Ovary (tissue), 9 donors: ENCODE measurements around the gene AGRP. TPM values are rescaled to one million over a fixed set of nuclear protein-coding genes. Genes with fewer than 3 reads are reported as not detected.

Source experiments
- DNase-seq, 5 donors: peaks; one replicate each; pipeline ENCODE4 v3.0.0-alpha.2; 2019 to 2020
- H3K27ac ChIP-seq, 2 donors: fragments of 200-600 bp; one replicate each; pipeline versions ENCODE4 v1.5.1 to v1.8.0; 2019 to 2022
- H3K27me3 ChIP-seq: fragments of 200-600 bp; one replicate; pipeline ENCODE4 v1.8.0; 2022
- H3K36me3 ChIP-seq: fragments of 200-600 bp; sonication (generic); one replicate; pipeline ENCODE4 v1.5.1; 2019
- H3K4me1 ChIP-seq: one replicate; pipeline ENCODE4 v1.8.1; 2013; ENCODE audit warnings: mild to moderate bottlenecking, moderate library complexity; ENCODE audit not compliant: insufficient read depth
- H3K4me3 ChIP-seq: fragments of 200-600 bp; sonication (generic); one replicate; pipeline ENCODE4 v1.5.1; 2017
- H3K9me3 ChIP-seq, 2 donors: fragments of 200-600 bp in 1 of 2; sonication (generic) in 1 of 2; one replicate each; pipeline versions ENCODE4 v1.5.1 to v1.8.1; 2013 to 2019; ENCODE audit warnings: mild to moderate bottlenecking in 1 of 2, moderate library complexity in 1 of 2
- EP300 ChIP-seq: sonication (generic); formaldehyde crosslinking; IDR thresholded peaks from one replicate; pipeline ENCODE4 v1.6.1; 2017; ENCODE audit warnings: antibody characterized with exemption
- POLR2A ChIP-seq: fragments of 450-650 bp; IDR thresholded peaks from one replicate; pipeline ENCODE4 v1.6.1; 2017; ENCODE audit warnings: antibody characterized with exemption, mild to moderate bottlenecking, moderate library complexity
- WGBS, 3 donors: extraction: QIAGEN DNeasy Blood & Tissue Kit in 1 of 3; methylation state at CpG; one replicate each; pipeline versions ENCODE4 v1.1.5 to v1.1.7; 2013 to 2017; 5-methylcytosine and 5-hydroxymethylcytosine counted together
- intact Hi-C, 4 donors: fragments of 100-400 bp; cut with DNase I; formaldehyde crosslinking; loops; one replicate each; pipeline versions ENCODE4 v1.11.0 to v1.15.1; 2022 to 2023
- polyA plus RNA-seq, 2 donors: library from polyadenylated mRNA; stranded (reverse); fragments of 200-250 nt in 1 of 2; fragments of 350-450 nt in 1 of 2; fragmentation: Illumina TruSeq in 1 of 2; extraction: RNeasy Lipid Tissue Mini Kit (QIAGEN cat#74804) in 1 of 2; gene quantifications; one replicate each; pipeline ENCODE4 v1.2.3, GENCODE V29; 2013 to 2014
- total RNA-seq, 7 donors: library from RNA; depleted of rRNA in 2 of 7; stranded (reverse); fragments of >200 nt in 2 of 7; fragmentation: NEBNext Ultra II Directional in 3 of 7; extraction: Animal tissue kit (Norgen Biotek cat#: 25700) in 3 of 7; gene quantifications; one replicate each; pipeline versions ENCODE4 v1.1.0 to v1.2.4, GENCODE V29; 2016 to 2023
- TF ChIP-seq, protein P1 (sequence below), 3 donors: fragments of 450-650 bp in 2 of 3; fragments of 200-600 bp in 1 of 3; IDR thresholded peaks; one replicate each; pipeline versions ENCODE4 v1.5.1 to v1.8.0; 2016 to 2022; ENCODE audit warnings: antibody characterized with exemption in 3 of 3, mild to moderate bottlenecking in 1 of 3
- donor health status: DM: no; HTN: no; CAD: no; lungs with moderate emphysema.
- donor health status: DM: no; HTN: no; CAD: no.
- donor health status: Bipolar disorder and iron deficiency.
- donor health status: DM: yes; HTN: yes; CAD: no.
- donor health status: DM: no; HTN: no; CAD: no.
- donor health status: DM: yes; HTN: yes; CAD: no.

Gene AGRP
- total and polyA plus RNA-seq, 9 donors, result 0.11 to 0.55 (median 0.48) TPM; not detected in 6

DNA sequence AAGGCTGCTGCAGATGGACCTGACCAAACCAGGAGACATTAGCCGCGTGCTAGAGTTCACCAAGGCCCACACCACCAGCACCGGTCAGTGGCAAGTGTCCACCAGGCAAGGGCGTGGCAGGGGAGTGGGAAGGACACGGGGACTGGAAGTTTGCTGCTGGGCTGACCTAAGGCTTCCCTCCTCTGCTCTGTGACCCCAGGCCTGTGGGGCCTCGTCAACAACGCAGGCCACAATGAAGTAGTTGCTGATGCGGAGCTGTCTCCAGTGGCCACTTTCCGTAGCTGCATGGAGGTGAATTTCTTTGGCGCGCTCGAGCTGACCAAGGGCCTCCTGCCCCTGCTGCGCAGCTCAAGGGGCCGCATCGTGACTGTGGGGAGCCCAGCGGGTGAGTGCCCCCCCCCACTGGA lies 47.6 kb downstream of the AGRP start:
- 90 to 94% (median 91%) methylated on average over 16 of the region's 16 CpGs for WGBS, 3 donors
- no peak for TF ChIP-seq EP300
- no peak for TF ChIP-seq POLR2A
- TF ChIP-seq, protein P1, sequence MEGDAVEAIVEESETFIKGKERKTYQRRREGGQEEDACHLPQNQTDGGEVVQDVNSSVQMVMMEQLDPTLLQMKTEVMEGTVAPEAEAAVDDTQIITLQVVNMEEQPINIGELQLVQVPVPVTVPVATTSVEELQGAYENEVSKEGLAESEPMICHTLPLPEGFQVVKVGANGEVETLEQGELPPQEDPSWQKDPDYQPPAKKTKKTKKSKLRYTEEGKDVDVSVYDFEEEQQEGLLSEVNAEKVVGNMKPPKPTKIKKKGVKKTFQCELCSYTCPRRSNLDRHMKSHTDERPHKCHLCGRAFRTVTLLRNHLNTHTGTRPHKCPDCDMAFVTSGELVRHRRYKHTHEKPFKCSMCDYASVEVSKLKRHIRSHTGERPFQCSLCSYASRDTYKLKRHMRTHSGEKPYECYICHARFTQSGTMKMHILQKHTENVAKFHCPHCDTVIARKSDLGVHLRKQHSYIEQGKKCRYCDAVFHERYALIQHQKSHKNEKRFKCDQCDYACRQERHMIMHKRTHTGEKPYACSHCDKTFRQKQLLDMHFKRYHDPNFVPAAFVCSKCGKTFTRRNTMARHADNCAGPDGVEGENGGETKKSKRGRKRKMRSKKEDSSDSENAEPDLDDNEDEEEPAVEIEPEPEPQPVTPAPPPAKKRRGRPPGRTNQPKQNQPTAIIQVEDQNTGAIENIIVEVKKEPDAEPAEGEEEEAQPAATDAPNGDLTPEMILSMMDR (IDR thresholded peaks at IDR 0.05), result no peak
- no peak for DNase-seq
- Histone ChIP-seq H3K9me3 (no peaks in the 10 kb centered on the region), H3K4me3 (no peak overlapping the region), H3K4me1 (peaks cover 4% of the 10 kb centered on the region), H3K36me3 (no peaks in the 10 kb centered on the region), H3K27me3 (no peaks in the 10 kb centered on the region), H3K27ac (no peak overlapping the region)
- intact Hi-C loops, result no loop called here

DNA sequence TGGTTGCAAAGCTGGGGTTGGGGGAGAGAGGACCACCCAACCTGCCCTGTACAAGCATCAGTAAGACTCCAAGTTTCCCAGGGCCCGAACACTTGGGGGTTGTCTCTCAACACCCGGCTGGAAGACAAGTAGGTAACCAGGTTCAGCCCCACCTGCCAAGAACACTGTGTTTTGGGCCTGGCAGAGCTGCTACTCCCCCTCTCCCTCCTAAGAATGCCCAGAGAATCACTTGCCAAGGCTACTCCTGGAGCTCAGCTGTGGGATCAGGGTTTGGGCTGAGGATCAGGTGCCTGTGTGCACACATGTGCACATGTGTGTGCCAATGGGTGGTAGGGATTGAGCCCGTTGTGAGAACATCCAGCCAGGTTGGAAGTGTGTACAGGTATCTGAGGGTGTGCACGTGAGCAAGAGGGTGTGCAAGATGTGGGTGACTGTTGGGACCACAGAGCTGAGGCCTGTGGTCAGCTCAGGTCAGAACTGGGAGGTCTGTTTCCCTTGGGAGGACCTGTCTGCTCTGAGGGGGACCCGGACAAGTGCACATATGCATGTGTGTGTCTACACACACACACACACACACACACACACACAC lies 50.1 kb downstream of the AGRP start:
- 78 to 82% (median 79%) methylated on average over 5 of the region's 5 CpGs for WGBS, 3 donors
- intact Hi-C loops, result no loop called here

More for the DNA sequence above, 50.1 kb downstream of the AGRP start:
- TF ChIP-seq EP300 (no peak), POLR2A (no peak)
- TF ChIP-seq, protein P1 (IDR thresholded peaks at IDR 0.05), result no peak
- Histone ChIP-seq H3K4me1 (peaks cover 4% of the 10 kb centered on the region), H3K27ac (no peak overlapping the region), H3K4me3 (no peak overlapping the region), H3K36me3 (no peaks in the 10 kb centered on the region), H3K9me3 (no peaks in the 10 kb centered on the region), H3K27me3 (no peaks in the 10 kb centered on the region)
- peak in 1 of 5 donors; percentile 19 for DNase-seq

Other genes starting within 250 kb of the AGRP start
- gene FHOD1, start 236.1 kb downstream of the AGRP start, total RNA-seq, result 10 to 100 TPM; 17.2 to 84.2 (median 41.8) TPM
- gene FHOD1, start 236.1 kb downstream of the AGRP start, polyA plus RNA-seq, result 10 to 100 TPM; 16.0 to 26.2 TPM
- 1 to 10 TPM in 5 of 7 donors, under 1 TPM in 2; 0.36 to 3.1 (median 1.3) TPM for gene SLC9A5, start 234.6 kb downstream of the AGRP start, total RNA-seq
- gene SLC9A5, start 234.6 kb downstream of the AGRP start, polyA plus RNA-seq, result 1 to 10 TPM in 1 of 2 donors, under 1 TPM in 1; 0.53 to 1.1 TPM
- 10 to 100 TPM; 12.4 to 37.9 (median 27.6) TPM for gene PLEKHG4, start 204.0 kb downstream of the AGRP start, total RNA-seq
- 10 to 100 TPM in 1 of 2 donors, 1 to 10 TPM in 1; 5.1 to 38.6 TPM for gene PLEKHG4, start 204.0 kb downstream of the AGRP start, polyA plus RNA-seq
- under 1 TPM in 3 of 7 donors, not detected in 4; 0.05 to 0.32 (median 0.12) TPM for gene KCTD19, start 156.8 kb downstream of the AGRP start, total RNA-seq
- under 1 TPM; 0.07 to 0.70 TPM for gene KCTD19, start 156.8 kb downstream of the AGRP start, polyA plus RNA-seq
- 1 to 10 TPM in 4 of 7 donors, under 1 TPM in 2, not detected in 1; 0.58 to 2.6 (median 1.2) TPM for gene LRRC36, start 156.7 kb downstream of the AGRP start, total RNA-seq
- under 1 TPM; 0.59 to 0.80 TPM for gene LRRC36, start 156.7 kb downstream of the AGRP start, polyA plus RNA-seq
- 100 to 1,000 TPM in 1 of 7 donors, 10 to 100 TPM in 4, 1 to 10 TPM in 2; 2.2 to 269 (median 10.9) TPM for gene TPPP3, start 90.0 kb downstream of the AGRP start, total RNA-seq
- 10 to 100 TPM; 15.2 to 15.6 TPM for gene TPPP3, start 90.0 kb downstream of the AGRP start, polyA plus RNA-seq
- 10 to 100 TPM; 17.3 to 45.5 (median 24.8) TPM for gene ZDHHC1, start 67.1 kb downstream of the AGRP start, total RNA-seq
- 10 to 100 TPM in 1 of 2 donors, 1 to 10 TPM in 1; 1.4 to 15.7 TPM for gene ZDHHC1, start 67.1 kb downstream of the AGRP start, polyA plus RNA-seq
- gene HSD11B2, start 52.4 kb downstream of the AGRP start, total RNA-seq, result 10 to 100 TPM in 5 of 7 donors, 1 to 10 TPM in 2; 1.3 to 26.3 (median 17.1) TPM
- 1 to 10 TPM; 4.6 to 5.1 TPM for gene HSD11B2, start 52.4 kb downstream of the AGRP start, polyA plus RNA-seq
- gene ATP6V0D1, start 2.4 kb downstream of the AGRP start, total RNA-seq, result 100 to 1,000 TPM in 1 of 7 donors, 10 to 100 TPM in 6; 35.8 to 113 (median 63.0) TPM
- gene ATP6V0D1, start 2.4 kb downstream of the AGRP start, polyA plus RNA-seq, result 10 to 100 TPM; 32.5 to 66.0 TPM
- gene RIPOR1, start 45.3 kb upstream of the AGRP start, total RNA-seq, result 10 to 100 TPM; 22.3 to 96.3 (median 85.6) TPM
- gene RIPOR1, start 45.3 kb upstream of the AGRP start, polyA plus RNA-seq, result 10 to 100 TPM; 31.9 to 38.7 TPM
- 10 to 100 TPM; 21.0 to 47.6 (median 42.2) TPM for gene CTCF, start 79.0 kb upstream of the AGRP start, total RNA-seq
- 10 to 100 TPM; 26.8 to 48.4 TPM for gene CTCF, start 79.0 kb upstream of the AGRP start, polyA plus RNA-seq
- gene CARMIL2, start 161.6 kb upstream of the AGRP start, total RNA-seq, result 1 to 10 TPM in 2 of 7 donors, under 1 TPM in 4, not detected in 1; 0.23 to 1.5 (median 0.61) TPM
- gene CARMIL2, start 161.6 kb upstream of the AGRP start, polyA plus RNA-seq, result under 1 TPM; 0.10 to 0.51 TPM
- gene ACD, start 176.7 kb upstream of the AGRP start, total RNA-seq, result 10 to 100 TPM; 22.5 to 40.8 (median 29.4) TPM
- 10 to 100 TPM in 1 of 2 donors, 1 to 10 TPM in 1; 5.3 to 35.8 TPM for gene ACD, start 176.7 kb upstream of the AGRP start, polyA plus RNA-seq
- 10 to 100 TPM in 1 of 7 donors, 1 to 10 TPM in 6; 2.7 to 12.9 (median 5.1) TPM for gene PARD6A, start 177.4 kb upstream of the AGRP start, total RNA-seq
- gene PARD6A, start 177.4 kb upstream of the AGRP start, polyA plus RNA-seq, result 1 to 10 TPM in 1 of 2 donors, under 1 TPM in 1; 0.53 to 3.0 TPM
- 10 to 100 TPM; 17.3 to 45.6 (median 21.7) TPM for gene ENKD1, start 183.2 kb upstream of the AGRP start, total RNA-seq
- 10 to 100 TPM in 1 of 2 donors, 1 to 10 TPM in 1; 8.0 to 29.8 TPM for gene ENKD1, start 183.2 kb upstream of the AGRP start, polyA plus RNA-seq
- 1 to 10 TPM; 2.2 to 8.2 (median 4.6) TPM for gene C16orf86, start 183.3 kb upstream of the AGRP start, total RNA-seq
- gene C16orf86, start 183.3 kb upstream of the AGRP start, polyA plus RNA-seq, result 1 to 10 TPM in 1 of 2 donors, under 1 TPM in 1; 0.13 to 6.8 TPM
- 10 to 100 TPM in 6 of 7 donors, 1 to 10 TPM in 1; 8.6 to 15.9 (median 13.4) TPM for gene GFOD2, start 235.8 kb upstream of the AGRP start, total RNA-seq
- 10 to 100 TPM in 1 of 2 donors, 1 to 10 TPM in 1; 8.3 to 10.9 TPM for gene GFOD2, start 235.8 kb upstream of the AGRP start, polyA plus RNA-seq